Adrenal gland (tissue), 5 donors: Measurements from ENCODE around the gene OCEL1.

Experiments
- CTCF ChIP-seq, 6 experiments: fragments of 450-650 bp in 4 of 6; fragments of 200-600 bp in 2 of 6; sonication (generic) in 1 of 6; IDR thresholded peaks; 1 replicate in 5 of 6; 2 replicates in 1 of 6; pipeline versions ENCODE4 v1.5.1 to v1.8.0; 2016 to 2021; ENCODE audit warnings: antibody characterized with exemption in 6 of 6, mild to moderate bottlenecking in 2 of 6, moderate library complexity in 1 of 6
- POLR2A ChIP-seq, 2 donors: fragments of 450-650 bp; IDR thresholded peaks; one replicate each; pipeline ENCODE4 v1.6.1; 2017; ENCODE audit warnings: antibody characterized with exemption in 2 of 2, mild to moderate bottlenecking in 2 of 2, moderate library complexity in 1 of 2
- donor health status: DM: no; HTN: no; CAD: no.

- TF ChIP-seq CTCF (IDR thresholded peaks at IDR 0.05), result no peak
- no peak for TF ChIP-seq POLR2A (IDR thresholded peaks at IDR 0.05)
These were observed 42.1 kb upstream of the OCEL1 start for GRCh38 chr19:17183858-17184321.
